Suprapubic skin (tissue), 4 donors: ENCODE measurements around the gene SCTR. TPM values are rescaled to one million over a fixed set of nuclear protein-coding genes. Genes with fewer than 3 reads are reported as not detected.

ENCODE experiments used
- DNase-seq, 2 donors: peaks; one replicate each; pipeline ENCODE4 v3.0.0-alpha.2; 2019; ENCODE audit warnings: low spot score in 2 of 2
- H3K27ac ChIP-seq: fragments of 200-600 bp; sonication (generic); one replicate; pipeline ENCODE4 v1.5.1; 2019
- H3K27me3 ChIP-seq: fragments of 200-600 bp; sonication (generic); one replicate; pipeline ENCODE4 v1.5.1; 2019
- H3K36me3 ChIP-seq: fragments of 200-600 bp; sonication (generic); one replicate; pipeline ENCODE4 v1.5.1; 2019
- H3K4me1 ChIP-seq: fragments of 200-600 bp; sonication (generic); one replicate; pipeline ENCODE4 v1.5.1; 2019
- H3K4me3 ChIP-seq: fragments of 200-600 bp; sonication (generic); one replicate; pipeline ENCODE4 v1.5.1; 2019; ENCODE audit warnings: mild to moderate bottlenecking
- H3K9me3 ChIP-seq: fragments of 200-600 bp; sonication (generic); one replicate; pipeline ENCODE4 v1.5.1; 2019
- CTCF ChIP-seq, 2 donors: fragments of 200-600 bp in 1 of 2; fragments of 450-650 bp in 1 of 2; sonication (generic) in 1 of 2; IDR thresholded peaks; one replicate each; pipeline ENCODE4 v1.5.1; 2016 to 2019; ENCODE audit warnings: antibody characterized with exemption in 2 of 2, mild to moderate bottlenecking in 1 of 2, moderate library complexity in 1 of 2
- EP300 ChIP-seq: sonication (generic); formaldehyde crosslinking; IDR thresholded peaks from one replicate; pipeline ENCODE4 v1.6.1; 2017; ENCODE audit warnings: antibody characterized with exemption
- POLR2A ChIP-seq, 2 donors: fragments of 450-650 bp; IDR thresholded peaks; one replicate each; pipeline ENCODE4 v1.6.1; 2017; ENCODE audit warnings: antibody characterized with exemption in 2 of 2, mild to moderate bottlenecking in 2 of 2, moderate library complexity in 2 of 2
- POLR2AphosphoS5 ChIP-seq, 3 donors: sonication (generic); formaldehyde crosslinking; IDR thresholded peaks; one replicate each; pipeline ENCODE4 v1.6.1; 2017; ENCODE audit warnings: antibody characterized with exemption in 3 of 3
- WGBS: methylation state at CpG from one replicate; pipeline ENCODE4 v1.1.5; 2018; 5-methylcytosine and 5-hydroxymethylcytosine counted together
- total RNA-seq, 4 donors: library from RNA; depleted of rRNA; stranded (reverse); fragments of >200 nt; gene quantifications; one replicate each; pipeline ENCODE4 v1.1.0, GENCODE V29; 2016

Gene SCTR
- total RNA-seq, 4 donors from 2014 or later: not detected

GRCh38 chr2:119511989-119512388, 12.3 kb downstream of the SCTR start:
- no peaks in the 10 kb centered on the region for H3K36me3 ChIP-seq
- H3K4me3 ChIP-seq: no peak overlapping the region
- TF ChIP-seq POLR2AphosphoS5 (IDR thresholded peaks at IDR 0.05): no peak
- no peak for TF ChIP-seq POLR2A (IDR thresholded peaks at IDR 0.05)
- TF ChIP-seq EP300: no peak
- no peak for TF ChIP-seq CTCF (IDR thresholded peaks at IDR 0.05)
- DNase-seq: no peak
- 77% methylated on average over 3 of the region's 3 CpGs for WGBS
- H3K4me1 ChIP-seq: no peaks in the 10 kb centered on the region
- H3K27me3 ChIP-seq: peaks cover 4% of the 10 kb centered on the region
- no peaks in the 10 kb centered on the region for H3K9me3 ChIP-seq
- H3K27ac ChIP-seq: no peak overlapping the region

GRCh38 chr2:119508756-119509155, 15.5 kb downstream of the SCTR start:
- no peaks in the 10 kb centered on the region for H3K36me3 ChIP-seq
- H3K4me3 ChIP-seq: no peak overlapping the region
- no peak for DNase-seq
- 77% methylated on average over 6 of the region's 6 CpGs for WGBS
- peaks cover 4% of the 10 kb centered on the region for H3K27me3 ChIP-seq
- TF ChIP-seq EP300 (no peak), CTCF (IDR thresholded peaks at IDR 0.05) (no peak), POLR2A (IDR thresholded peaks at IDR 0.05) (no peak), POLR2AphosphoS5 (IDR thresholded peaks at IDR 0.05) (no peak)
- no peaks in the 10 kb centered on the region for H3K4me1 ChIP-seq
- H3K27ac ChIP-seq: no peak overlapping the region
- no peaks in the 10 kb centered on the region for H3K9me3 ChIP-seq

GRCh38 chr2:119496682-119497081, 27.6 kb downstream of the SCTR start:
- peaks cover 4% of the 10 kb centered on the region for H3K27me3 ChIP-seq
- no peak overlapping the region for H3K27ac ChIP-seq
- no peak overlapping the region for H3K4me3 ChIP-seq
- peak in 1 of 2 donors; percentile 60 for DNase-seq
- TF ChIP-seq CTCF (IDR thresholded peaks at IDR 0.05) (no peak), EP300 (no peak), POLR2AphosphoS5 (IDR thresholded peaks at IDR 0.05) (no peak), POLR2A (IDR thresholded peaks at IDR 0.05) (no peak)
- 77% methylated on average over 4 of the region's 4 CpGs for WGBS
- no peaks in the 10 kb centered on the region for H3K9me3 ChIP-seq
- H3K4me1 ChIP-seq: peaks cover 7% of the 10 kb centered on the region
- H3K36me3 ChIP-seq: no peaks in the 10 kb centered on the region

- no peak overlapping the region for H3K27ac ChIP-seq
- DNase-seq: peak in 1 of 2 donors; percentile 29
Measured at GRCh38 chr2:119495948-119496347, 28.3 kb downstream of the SCTR start.

GRCh38 chr2:119494163-119494790, 30.0 kb downstream of the SCTR start:
- peaks cover 4% of the 10 kb centered on the region for H3K27me3 ChIP-seq
- TF ChIP-seq CTCF (IDR thresholded peaks at IDR 0.05) (no peak), POLR2A (IDR thresholded peaks at IDR 0.05) (no peak), POLR2AphosphoS5 (IDR thresholded peaks at IDR 0.05) (no peak), EP300 (no peak)
- H3K4me1 ChIP-seq: peaks cover 8% of the 10 kb centered on the region
- H3K27ac ChIP-seq: no peak overlapping the region
- H3K4me3 ChIP-seq: no peak overlapping the region
- H3K36me3 ChIP-seq: no peaks in the 10 kb centered on the region
- no peaks in the 10 kb centered on the region for H3K9me3 ChIP-seq
- 78% methylated on average over 6 of the region's 6 CpGs for WGBS
- DNase-seq: peak in 1 of 2 donors; percentile 69

More at GRCh38 chr2:119495948-119496347, 28.3 kb downstream of the SCTR start:
- no peak overlapping the region for H3K4me3 ChIP-seq
- no peaks in the 10 kb centered on the region for H3K36me3 ChIP-seq
- H3K9me3 ChIP-seq: no peaks in the 10 kb centered on the region
- H3K27me3 ChIP-seq: peaks cover 4% of the 10 kb centered on the region
- 91% methylated on average over 2 of the region's 2 CpGs for WGBS
- peaks cover 8% of the 10 kb centered on the region for H3K4me1 ChIP-seq
- TF ChIP-seq EP300: no peak
- TF ChIP-seq POLR2AphosphoS5 (IDR thresholded peaks at IDR 0.05): no peak
